IPS-15b (cell line): Measurements from ENCODE around the gene GLIS1.

Experiments
- H3K27me3 ChIP-seq: one replicate; pipeline ENCODE4 v1.6.1; 2013; ENCODE audit warnings: low read length; ENCODE audit not compliant: control insufficient read depth, insufficient read depth
- H3K36me3 ChIP-seq: one replicate; pipeline ENCODE4 v1.6.1; 2013; ENCODE audit warnings: low read length; ENCODE audit not compliant: control insufficient read depth, insufficient read depth
- H3K4me1 ChIP-seq: one replicate; pipeline ENCODE4 v1.6.1; 2013; ENCODE audit warnings: mild to moderate bottlenecking, low read length; ENCODE audit not compliant: control insufficient read depth, insufficient read depth
- H3K4me3 ChIP-seq: one replicate; pipeline ENCODE4 v1.5.1; 2013; ENCODE audit warnings: low read depth, low read length
- H3K9ac ChIP-seq: one replicate; pipeline ENCODE4 v1.6.1; 2013; ENCODE audit warnings: low read depth, mild to moderate bottlenecking, low read length
- H3K9me3 ChIP-seq: one replicate; pipeline ENCODE4 v1.6.1; 2013; ENCODE audit warnings: mild to moderate bottlenecking, low read length; ENCODE audit not compliant: control insufficient read depth, insufficient read depth

The GLIS1 gene

GRCh38 chr1:53688381-53689102, 50.4 kb downstream of the GLIS1 start:
- H3K36me3 ChIP-seq, result no peaks in the 10 kb centered on the region
- no peak overlapping the region for H3K9ac ChIP-seq
- peaks cover 7% of the 10 kb centered on the region for H3K4me1 ChIP-seq
- H3K4me3 ChIP-seq, result no peak overlapping the region
- H3K9me3 ChIP-seq, result no peaks in the 10 kb centered on the region
- peaks cover 27% of the 10 kb centered on the region for H3K27me3 ChIP-seq

- peaks cover 27% of the 10 kb centered on the region for H3K27me3 ChIP-seq
- H3K9ac ChIP-seq, result no peak overlapping the region
- no peak overlapping the region for H3K4me3 ChIP-seq
- H3K4me1 ChIP-seq, result peaks cover 7% of the 10 kb centered on the region
- H3K9me3 ChIP-seq, result no peaks in the 10 kb centered on the region
- no peaks in the 10 kb centered on the region for H3K36me3 ChIP-seq
Measured at GRCh38 chr1:53687901-53688300, 51.1 kb downstream of the GLIS1 start.

- H3K27me3 ChIP-seq, result peaks cover 27% of the 10 kb centered on the region
- no peaks in the 10 kb centered on the region for H3K9me3 ChIP-seq
- H3K4me1 ChIP-seq, result peaks cover 7% of the 10 kb centered on the region
- no peak overlapping the region for H3K9ac ChIP-seq
- no peak overlapping the region for H3K4me3 ChIP-seq
- H3K36me3 ChIP-seq, result no peaks in the 10 kb centered on the region
Measured at GRCh38 chr1:53687426-53687825, 51.5 kb downstream of the GLIS1 start.

GRCh38 chr1:53686965-53687267, 52.0 kb downstream of the GLIS1 start:
- H3K36me3 ChIP-seq, result no peaks in the 10 kb centered on the region
- H3K9ac ChIP-seq, result no peak overlapping the region

GRCh38 chr1:53686091-53686964, 52.6 kb downstream of the GLIS1 start:
- peaks cover 11% of the 10 kb centered on the region for H3K4me1 ChIP-seq
- H3K9ac ChIP-seq, result no peak overlapping the region
- H3K4me3 ChIP-seq, result no peak overlapping the region
- no peaks in the 10 kb centered on the region for H3K9me3 ChIP-seq
- no peaks in the 10 kb centered on the region for H3K36me3 ChIP-seq
- H3K27me3 ChIP-seq, result peaks cover 27% of the 10 kb centered on the region

More at GRCh38 chr1:53686965-53687267, 52.0 kb downstream of the GLIS1 start:
- Histone ChIP-seq H3K9me3 (no peaks in the 10 kb centered on the region), H3K27me3 (peaks cover 27% of the 10 kb centered on the region), H3K4me1 (peaks cover 7% of the 10 kb centered on the region), H3K4me3 (no peak overlapping the region)

GRCh38 chr1:53685272-53686051, 53.5 kb downstream of the GLIS1 start:
- Histone ChIP-seq H3K4me3 (no peak overlapping the region), H3K36me3 (no peaks in the 10 kb centered on the region), H3K9me3 (no peaks in the 10 kb centered on the region), H3K27me3 (peaks cover 27% of the 10 kb centered on the region), H3K9ac (no peak overlapping the region), H3K4me1 (peaks cover 11% of the 10 kb centered on the region)

- H3K4me1 ChIP-seq, result peaks cover 11% of the 10 kb centered on the region
- H3K9me3 ChIP-seq, result no peaks in the 10 kb centered on the region
- H3K4me3 ChIP-seq, result no peak overlapping the region
- H3K27me3 ChIP-seq, result peaks cover 27% of the 10 kb centered on the region
- no peak overlapping the region for H3K9ac ChIP-seq
- no peaks in the 10 kb centered on the region for H3K36me3 ChIP-seq
Measured at GRCh38 chr1:53684741-53685140, 54.2 kb downstream of the GLIS1 start.

GRCh38 chr1:53683986-53684740, 54.8 kb downstream of the GLIS1 start:
- Histone ChIP-seq H3K4me1 (peaks cover 11% of the 10 kb centered on the region), H3K36me3 (no peaks in the 10 kb centered on the region), H3K27me3 (peaks cover 27% of the 10 kb centered on the region), H3K9me3 (no peaks in the 10 kb centered on the region), H3K9ac (no peak overlapping the region), H3K4me3 (no peak overlapping the region)

GRCh38 chr1:53682881-53683280, 56.1 kb downstream of the GLIS1 start:
- no peaks in the 10 kb centered on the region for H3K9me3 ChIP-seq
- H3K4me1 ChIP-seq, result peaks cover 11% of the 10 kb centered on the region
- no peaks in the 10 kb centered on the region for H3K36me3 ChIP-seq
- H3K9ac ChIP-seq, result no peak overlapping the region
- H3K4me3 ChIP-seq, result no peak overlapping the region
- H3K27me3 ChIP-seq, result peaks cover 27% of the 10 kb centered on the region

GRCh38 chr1:53681977-53682685, 56.8 kb downstream of the GLIS1 start:
- Histone ChIP-seq H3K4me3 (no peak overlapping the region), H3K9me3 (no peaks in the 10 kb centered on the region), H3K36me3 (no peaks in the 10 kb centered on the region), H3K9ac (no peak overlapping the region), H3K4me1 (peaks cover 11% of the 10 kb centered on the region), H3K27me3 (peaks cover 27% of the 10 kb centered on the region)
